ENCODE measurements around the gene GPR42.

GPR42 gene

GRCh38 chr19:35337097-35337983, 33.5 kb upstream of the GPR42 start:
- no peaks in the 10 kb centered on the region for H3K36me3 ChIP-seq (ENCODE audit: control insufficient read depth, insufficient read depth, low read length)
- H3K9ac ChIP-seq (ENCODE audit: low read length), result no peak overlapping the region
- no peaks in the 10 kb centered on the region for H3K27me3 ChIP-seq (ENCODE audit: control insufficient read depth, insufficient read depth, low read length)
- no peak overlapping the region for H3K4me3 ChIP-seq (ENCODE audit: low read length)
- H3K9me3 ChIP-seq (ENCODE audit: control insufficient read depth, low read length), result no peaks in the 10 kb centered on the region
- H3K4me1 ChIP-seq (ENCODE audit: control insufficient read depth, insufficient read depth, low read length), result no peaks in the 10 kb centered on the region

GRCh38 chr19:35337984-35338296, 32.9 kb upstream of the GPR42 start:
- H3K27me3 ChIP-seq (ENCODE audit: control insufficient read depth, insufficient read depth, low read length), result no peaks in the 10 kb centered on the region
- H3K4me1 ChIP-seq (ENCODE audit: control insufficient read depth, insufficient read depth, low read length), result no peaks in the 10 kb centered on the region
- no peak overlapping the region for H3K9ac ChIP-seq (ENCODE audit: low read length)

GRCh38 chr19:35340431-35340830, 30.4 kb upstream of the GPR42 start:
- peaks cover 6% of the 10 kb centered on the region for H3K27me3 ChIP-seq (ENCODE audit: control insufficient read depth, insufficient read depth, low read length)
- no peaks in the 10 kb centered on the region for H3K4me1 ChIP-seq (ENCODE audit: control insufficient read depth, insufficient read depth, low read length)
- H3K9ac ChIP-seq (ENCODE audit: low read length), result no peak overlapping the region
- H3K4me3 ChIP-seq (ENCODE audit: low read length), result no peak overlapping the region
- H3K9me3 ChIP-seq (ENCODE audit: control insufficient read depth, low read length), result no peaks in the 10 kb centered on the region
- no peaks in the 10 kb centered on the region for H3K36me3 ChIP-seq (ENCODE audit: control insufficient read depth, insufficient read depth, low read length)

More at GRCh38 chr19:35337984-35338296, 32.9 kb upstream of the GPR42 start:
- Histone ChIP-seq H3K36me3 (ENCODE audit: control insufficient read depth, insufficient read depth, low read length) (no peaks in the 10 kb centered on the region), H3K9me3 (ENCODE audit: control insufficient read depth, low read length) (no peaks in the 10 kb centered on the region), H3K4me3 (ENCODE audit: low read length) (no peak overlapping the region)

DNA sequence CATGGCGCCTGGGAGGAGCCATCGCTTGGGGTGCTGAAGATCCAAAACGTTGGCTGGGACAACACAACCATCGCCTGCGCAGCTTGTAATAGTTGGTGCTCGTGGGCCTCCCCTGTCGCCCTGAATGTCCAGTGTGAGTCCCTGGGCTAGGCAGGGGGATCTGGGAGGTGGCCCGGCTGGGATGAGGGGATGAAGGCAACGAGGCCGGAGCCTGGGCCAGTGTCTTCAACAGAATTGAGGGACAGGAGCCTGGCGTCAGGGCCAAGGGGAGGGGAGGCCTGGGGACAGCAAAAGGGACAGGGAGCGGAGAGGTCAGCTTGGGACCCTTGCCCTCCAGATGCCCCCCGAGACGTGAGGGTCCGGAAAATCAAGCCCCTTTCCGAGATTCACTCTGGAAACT, 29.9 kb upstream of the GPR42 start:
- H3K9ac ChIP-seq (ENCODE audit: low read length), result no peak overlapping the region

DNA sequence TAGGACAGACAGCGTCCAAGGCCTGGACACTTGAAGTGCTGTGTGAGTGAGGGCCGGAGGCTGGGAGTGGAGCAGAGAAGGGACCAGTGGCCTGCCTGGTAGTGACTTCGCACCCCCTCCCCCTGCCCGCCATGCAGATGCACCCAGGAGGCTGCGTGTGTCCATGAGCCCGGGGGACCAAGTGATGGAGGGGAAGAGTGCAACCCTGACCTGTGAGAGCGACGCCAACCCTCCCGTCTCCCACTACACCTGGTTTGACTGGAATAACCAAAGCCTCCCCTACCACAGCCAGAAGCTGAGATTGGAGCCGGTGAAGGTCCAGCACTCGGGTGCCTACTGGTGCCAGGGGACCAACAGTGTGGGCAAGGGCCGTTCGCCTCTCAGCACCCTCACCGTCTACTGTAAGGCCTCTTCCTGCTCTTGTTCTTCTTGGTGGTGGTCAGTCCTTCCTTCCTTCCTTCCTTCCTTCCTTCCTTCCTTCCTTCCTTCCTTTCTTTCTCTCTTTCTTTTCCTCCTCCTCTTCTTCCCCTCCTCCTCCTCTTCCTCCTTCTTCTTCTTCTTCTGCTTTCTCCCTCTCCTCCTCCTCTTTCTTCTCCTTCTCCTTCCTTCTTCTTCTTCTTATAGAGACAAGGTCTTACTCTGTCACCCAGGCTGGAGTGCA, 29.2 kb upstream of the GPR42 start:
- H3K4me3 ChIP-seq (ENCODE audit: low read length), result no peak overlapping the region
- no peak overlapping the region for H3K9ac ChIP-seq (ENCODE audit: low read length)
- no peaks in the 10 kb centered on the region for H3K36me3 ChIP-seq (ENCODE audit: control insufficient read depth, insufficient read depth, low read length)
- H3K9me3 ChIP-seq (ENCODE audit: control insufficient read depth, low read length), result no peaks in the 10 kb centered on the region
- H3K27me3 ChIP-seq (ENCODE audit: control insufficient read depth, insufficient read depth, low read length), result peaks cover 10% of the 10 kb centered on the region
- no peaks in the 10 kb centered on the region for H3K4me1 ChIP-seq (ENCODE audit: control insufficient read depth, insufficient read depth, low read length)

More for the DNA sequence above, 29.9 kb upstream of the GPR42 start:
- peaks cover 9% of the 10 kb centered on the region for H3K27me3 ChIP-seq (ENCODE audit: control insufficient read depth, insufficient read depth, low read length)
- H3K4me1 ChIP-seq (ENCODE audit: control insufficient read depth, insufficient read depth, low read length), result no peaks in the 10 kb centered on the region
- H3K9me3 ChIP-seq (ENCODE audit: control insufficient read depth, low read length), result no peaks in the 10 kb centered on the region
- no peaks in the 10 kb centered on the region for H3K36me3 ChIP-seq (ENCODE audit: control insufficient read depth, insufficient read depth, low read length)
- H3K4me3 ChIP-seq (ENCODE audit: low read length), result no peak overlapping the region

DNA sequence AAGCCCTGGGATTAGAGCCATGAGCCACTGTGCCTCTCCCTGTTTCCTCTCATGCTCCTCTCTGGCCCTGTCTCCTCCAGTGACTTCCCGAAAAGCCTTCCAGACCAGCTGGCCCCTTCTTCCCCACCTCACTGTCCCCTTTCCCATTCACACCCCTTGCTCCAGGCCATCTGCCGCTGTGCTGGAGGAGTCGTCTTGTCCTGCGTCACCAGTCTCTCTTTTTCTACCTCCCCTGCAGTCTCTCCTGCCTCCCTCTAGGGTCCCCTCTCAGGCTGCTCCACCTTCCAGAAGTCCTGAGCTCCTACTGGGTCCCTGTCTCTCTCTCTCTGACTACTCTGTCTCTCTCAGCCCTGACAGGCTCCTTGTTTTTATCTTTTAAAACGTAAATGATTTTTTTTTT, 28.4 kb upstream of the GPR42 start:
- no peaks in the 10 kb centered on the region for H3K9me3 ChIP-seq (ENCODE audit: control insufficient read depth, low read length)
- H3K4me3 ChIP-seq (ENCODE audit: low read length), result no peak overlapping the region
- no peaks in the 10 kb centered on the region for H3K4me1 ChIP-seq (ENCODE audit: control insufficient read depth, insufficient read depth, low read length)
- no peak overlapping the region for H3K9ac ChIP-seq (ENCODE audit: low read length)
- H3K36me3 ChIP-seq (ENCODE audit: control insufficient read depth, insufficient read depth, low read length), result no peaks in the 10 kb centered on the region
- peaks cover 10% of the 10 kb centered on the region for H3K27me3 ChIP-seq (ENCODE audit: control insufficient read depth, insufficient read depth, low read length)

GRCh38 chr19:35344511-35345031, 26.3 kb upstream of the GPR42 start:
- Histone ChIP-seq H3K9ac (ENCODE audit: low read length) (no peak overlapping the region), H3K4me3 (ENCODE audit: low read length) (no peak overlapping the region), H3K9me3 (ENCODE audit: control insufficient read depth, low read length) (no peaks in the 10 kb centered on the region), H3K36me3 (ENCODE audit: control insufficient read depth, insufficient read depth, low read length) (no peaks in the 10 kb centered on the region), H3K27me3 (ENCODE audit: control insufficient read depth, insufficient read depth, low read length) (peaks cover 10% of the 10 kb centered on the region), H3K4me1 (ENCODE audit: control insufficient read depth, insufficient read depth, low read length) (no peaks in the 10 kb centered on the region)

DNA sequence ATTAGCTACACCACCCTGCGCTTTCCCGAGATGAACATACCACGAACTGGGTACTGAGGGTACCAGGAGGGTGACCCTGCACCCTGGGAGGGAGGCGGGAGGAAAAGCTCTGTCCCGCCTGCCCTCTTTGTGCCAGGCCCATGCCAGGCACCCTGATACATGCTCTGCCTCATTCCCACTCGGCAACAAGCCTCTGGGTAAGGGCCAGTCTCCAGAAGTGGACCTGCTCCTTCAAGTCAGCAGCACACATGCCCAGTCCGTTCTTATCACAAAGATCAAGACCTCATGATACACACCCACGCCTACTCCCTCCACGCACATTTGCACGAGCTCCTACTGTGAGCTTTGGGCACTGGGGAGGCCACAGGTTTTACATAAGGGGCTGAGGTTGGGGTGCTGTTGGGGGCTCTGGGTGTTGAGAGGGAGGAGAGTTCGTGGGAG, 25.2 kb upstream of the GPR42 start:
- H3K36me3 ChIP-seq (ENCODE audit: control insufficient read depth, insufficient read depth, low read length), result no peaks in the 10 kb centered on the region
- no peaks in the 10 kb centered on the region for H3K9me3 ChIP-seq (ENCODE audit: control insufficient read depth, low read length)
- H3K4me1 ChIP-seq (ENCODE audit: control insufficient read depth, insufficient read depth, low read length), result no peaks in the 10 kb centered on the region
- no peak overlapping the region for H3K9ac ChIP-seq (ENCODE audit: low read length)
- H3K27me3 ChIP-seq (ENCODE audit: control insufficient read depth, insufficient read depth, low read length), result peaks cover 10% of the 10 kb centered on the region
- no peak overlapping the region for H3K4me3 ChIP-seq (ENCODE audit: low read length)

DNA sequence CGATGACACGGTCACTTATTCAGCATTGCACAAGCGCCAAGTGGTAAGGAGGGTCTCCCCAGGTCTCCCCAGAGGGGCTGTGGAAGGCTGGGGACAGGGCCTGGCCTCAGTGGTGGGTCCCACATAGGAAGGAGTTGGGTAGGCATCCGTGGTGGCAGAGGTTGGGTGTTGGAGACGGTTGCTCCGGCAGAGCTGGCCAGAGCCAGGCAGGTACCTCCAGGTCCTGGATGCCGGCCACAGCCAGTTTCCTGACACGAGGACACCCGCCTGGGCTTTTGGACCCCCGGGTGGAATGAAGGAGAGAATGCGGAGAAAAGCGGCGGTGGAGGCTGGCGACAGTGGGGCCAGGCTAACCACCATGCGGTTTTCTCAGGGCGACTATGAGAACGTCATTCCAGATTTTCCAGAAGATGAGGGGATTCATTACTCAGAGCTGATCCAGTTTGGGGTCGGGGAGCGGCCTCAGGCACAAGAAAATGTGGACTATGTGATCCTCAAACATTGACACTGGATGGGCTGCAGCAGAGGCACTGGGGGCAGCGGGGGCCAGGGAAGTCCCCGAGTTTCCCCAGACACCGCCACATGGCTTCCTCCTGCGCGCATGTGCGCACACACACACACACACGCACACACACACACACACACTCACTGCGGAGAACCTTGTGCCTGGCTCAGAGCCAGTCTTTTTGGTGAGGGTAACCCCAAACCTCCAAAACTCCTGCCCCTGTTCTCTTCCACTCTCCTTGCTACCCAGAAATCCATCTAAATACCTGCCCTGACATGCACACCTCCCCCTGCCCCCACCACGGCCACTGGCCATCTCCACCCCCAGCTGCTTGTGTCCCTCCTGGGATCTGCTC, 24.4 kb upstream of the GPR42 start:
- peaks cover 10% of the 10 kb centered on the region for H3K27me3 ChIP-seq (ENCODE audit: control insufficient read depth, insufficient read depth, low read length)
- no peak overlapping the region for H3K4me3 ChIP-seq (ENCODE audit: low read length)
- no peak overlapping the region for H3K9ac ChIP-seq (ENCODE audit: low read length)
- H3K4me1 ChIP-seq (ENCODE audit: control insufficient read depth, insufficient read depth, low read length), result no peaks in the 10 kb centered on the region
- no peaks in the 10 kb centered on the region for H3K9me3 ChIP-seq (ENCODE audit: control insufficient read depth, low read length)
- H3K36me3 ChIP-seq (ENCODE audit: control insufficient read depth, insufficient read depth, low read length), result no peaks in the 10 kb centered on the region

GRCh38 chr19:35347171-35347929, 23.5 kb upstream of the GPR42 start, which contains the start of gene FFAR1:
Gene FFAR1, plus strand, starts transcription at chr19:35347902. Its CDS starts 3,650 bp downstream, at chr19:35351552.
- no peaks in the 10 kb centered on the region for H3K4me1 ChIP-seq (ENCODE audit: control insufficient read depth, insufficient read depth, low read length)
- H3K9ac ChIP-seq (ENCODE audit: low read length), result no peak within 1 kb of the TSS
- no peaks in the 10 kb centered on the region for H3K9me3 ChIP-seq (ENCODE audit: control insufficient read depth, low read length)
- no peak within 1 kb of the TSS for H3K4me3 ChIP-seq (ENCODE audit: low read length)
- H3K27me3 ChIP-seq (ENCODE audit: control insufficient read depth, insufficient read depth, low read length), result peaks cover 10% of the 10 kb centered on the region
- H3K36me3 ChIP-seq (ENCODE audit: control insufficient read depth, insufficient read depth, low read length), result no peaks in the 10 kb centered on the region

DNA sequence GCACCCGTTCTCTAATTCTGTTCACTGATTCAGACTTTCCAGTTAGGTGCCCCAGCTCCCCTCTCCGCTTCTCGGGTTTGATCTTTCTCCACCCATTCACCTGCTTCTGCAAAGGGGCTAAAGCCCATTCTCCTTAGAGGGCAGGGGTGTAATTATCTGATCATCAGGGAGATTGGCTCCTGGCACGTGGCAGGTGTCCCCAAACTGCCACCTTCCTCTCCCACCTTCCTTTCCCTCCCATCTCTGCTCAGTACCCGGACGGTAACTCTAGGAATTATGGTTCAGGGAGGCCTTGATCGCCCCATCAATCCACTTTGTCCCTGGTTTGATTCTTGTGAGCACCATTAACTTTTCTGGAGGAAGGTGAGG, 23.0 kb upstream of the GPR42 start:
- Histone ChIP-seq H3K27me3 (ENCODE audit: control insufficient read depth, insufficient read depth, low read length) (peaks cover 10% of the 10 kb centered on the region), H3K9ac (ENCODE audit: low read length) (no peak overlapping the region), H3K4me1 (ENCODE audit: control insufficient read depth, insufficient read depth, low read length) (no peaks in the 10 kb centered on the region), H3K9me3 (ENCODE audit: control insufficient read depth, low read length) (no peaks in the 10 kb centered on the region), H3K4me3 (ENCODE audit: low read length) (no peak overlapping the region), H3K36me3 (ENCODE audit: control insufficient read depth, insufficient read depth, low read length) (no peaks in the 10 kb centered on the region)

All from mucosa of stomach (tissue), 1 donor.